RWPE2 (cell line): ENCODE data around the gene ATP10A.

Experiments
- ATAC-seq: fragments of 200-7000 bp; cut with Tn5 transposase; 3 replicates; pipeline ENCODE4 v1.9.1; 2021; ENCODE audit warnings: low read depth
- DNase-seq: peaks from one replicate; pipeline ENCODE4 v3.0.0-alpha.2; 2020; ENCODE audit warnings: low spot score
- H3K27ac ChIP-seq: fragments of 450-650 bp; 2 replicates; pipeline ENCODE4 v1.5.1; 2017; ENCODE audit warnings: mild to moderate bottlenecking; ENCODE audit not compliant: poor library complexity, severe bottlenecking
- H3K27me3 ChIP-seq: fragments of 250-450 bp; sonication (Bioruptor Pico); 2 replicates; pipeline ENCODE4 v1.5.1; 2021; ENCODE audit warnings: mild to moderate bottlenecking, moderate library complexity; ENCODE audit not compliant: insufficient read depth, poor library complexity, severe bottlenecking
- H3K36me3 ChIP-seq: fragments of 250-450 bp; sonication (Bioruptor Pico); 2 replicates; pipeline ENCODE4 v1.5.1; 2020; ENCODE audit warnings: low read depth, mild to moderate bottlenecking, moderate library complexity
- H3K4me1 ChIP-seq: fragments of 250-450 bp; sonication (Bioruptor Pico); 2 replicates; pipeline ENCODE4 v1.5.1; 2021; ENCODE audit warnings: mild to moderate bottlenecking, moderate library complexity; ENCODE audit not compliant: insufficient read depth, poor library complexity, severe bottlenecking
- H3K4me3 ChIP-seq: fragments of 250-450 bp; sonication (Bioruptor Pico); 2 replicates; pipeline ENCODE4 v1.5.1; 2021; ENCODE audit warnings: mild to moderate bottlenecking, moderate library complexity; ENCODE audit not compliant: severe bottlenecking
- H3K9me3 ChIP-seq: fragments of 250-450 bp; sonication (Bioruptor Pico); 2 replicates; pipeline ENCODE4 v1.5.1; 2021; ENCODE audit warnings: mild to moderate bottlenecking, moderate library complexity; ENCODE audit not compliant: severe bottlenecking
- CTCF ChIP-seq: fragments of 450-650 bp; IDR thresholded peaks from one replicate; pipeline ENCODE4 v1.5.1; 2017; ENCODE audit warnings: mild to moderate bottlenecking, moderate library complexity; ENCODE audit not compliant: poor library complexity, severe bottlenecking

The ATP10A gene

DNA sequence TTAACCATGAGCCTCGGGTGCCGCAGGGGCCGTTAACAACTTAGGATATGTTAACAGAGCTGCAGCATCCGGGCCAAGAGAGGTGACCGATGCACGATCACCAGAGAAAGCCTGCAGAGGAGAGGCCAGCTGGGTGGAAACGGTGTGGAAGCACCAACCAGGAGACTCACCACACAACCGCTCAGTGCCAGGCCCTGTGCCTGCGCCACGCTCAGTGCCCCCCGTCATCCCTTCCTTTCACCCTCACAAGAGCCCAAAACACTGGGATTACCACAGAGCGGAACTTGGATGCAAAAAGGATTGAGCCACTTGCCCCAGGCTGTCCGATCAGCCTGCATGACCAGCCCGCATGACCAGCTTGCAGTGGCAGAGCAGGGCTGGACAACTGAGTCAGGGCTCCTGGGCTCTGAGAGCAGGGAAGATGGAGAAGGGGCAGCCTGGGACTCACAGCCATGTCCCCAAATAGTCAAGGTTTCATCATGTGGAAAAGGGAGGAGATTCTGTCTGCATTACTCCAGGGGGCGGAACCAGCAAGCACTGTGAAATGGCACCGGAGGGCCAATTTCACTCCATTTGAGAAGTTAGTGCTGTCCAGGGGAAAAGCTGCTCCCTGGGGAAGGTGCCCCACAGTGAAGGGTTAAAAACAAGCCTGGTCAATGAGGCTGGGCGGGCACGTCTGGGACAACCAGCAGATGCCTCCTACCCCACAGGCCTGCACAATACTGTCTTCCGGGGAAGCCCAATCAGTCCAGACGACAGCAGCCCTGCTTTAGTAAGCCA, 156.8 kb downstream of the ATP10A start:
- Histone ChIP-seq H3K9me3 (no peaks in the 10 kb centered on the region), H3K4me3 (no peak overlapping the region), H3K27me3 (no peaks in the 10 kb centered on the region), H3K36me3 (no peaks in the 10 kb centered on the region), H3K27ac (no peak overlapping the region), H3K4me1 (no peaks in the 10 kb centered on the region)
- peak; percentile 51 for DNase-seq
- no peak for ATAC-seq
- no peak for TF ChIP-seq CTCF

- H3K36me3 ChIP-seq: no peaks in the 10 kb centered on the region
- H3K4me3 ChIP-seq: no peak overlapping the region
- TF ChIP-seq CTCF: no peak
- no peaks in the 10 kb centered on the region for H3K27me3 ChIP-seq
- peak; percentile 45 for DNase-seq
- H3K4me1 ChIP-seq: no peaks in the 10 kb centered on the region
- no peak overlapping the region for H3K27ac ChIP-seq
- no peak for ATAC-seq
- no peaks in the 10 kb centered on the region for H3K9me3 ChIP-seq
These were observed 157.6 kb downstream of the ATP10A start for GRCh38 chr15:25705433-25706115.

DNA sequence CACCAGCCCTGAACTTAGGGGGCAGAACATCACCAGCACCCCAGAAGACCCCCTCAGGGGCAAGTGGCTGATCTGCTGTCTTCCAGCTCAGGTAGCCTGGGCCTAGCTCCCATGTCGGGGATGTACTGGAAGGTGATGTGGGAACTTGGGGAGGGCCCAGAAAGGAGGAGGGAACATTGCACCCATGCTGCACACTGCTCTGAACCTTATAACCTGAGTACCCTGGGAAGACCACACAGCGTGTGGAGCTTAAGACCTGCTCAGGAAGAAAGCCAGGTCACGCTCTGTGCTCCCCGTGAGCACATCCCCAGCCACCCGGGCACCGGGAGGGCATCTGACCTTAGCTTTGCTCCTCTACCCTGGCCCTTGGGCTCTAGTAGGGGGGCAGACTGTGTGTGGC, 159.4 kb downstream of the ATP10A start:
- Histone ChIP-seq H3K9me3 (no peaks in the 10 kb centered on the region), H3K27ac (no peak overlapping the region), H3K27me3 (no peaks in the 10 kb centered on the region), H3K4me3 (no peak overlapping the region), H3K36me3 (no peaks in the 10 kb centered on the region), H3K4me1 (no peaks in the 10 kb centered on the region)
- no peak for TF ChIP-seq CTCF
- peak; percentile 47 for DNase-seq
- no peak for ATAC-seq

DNA sequence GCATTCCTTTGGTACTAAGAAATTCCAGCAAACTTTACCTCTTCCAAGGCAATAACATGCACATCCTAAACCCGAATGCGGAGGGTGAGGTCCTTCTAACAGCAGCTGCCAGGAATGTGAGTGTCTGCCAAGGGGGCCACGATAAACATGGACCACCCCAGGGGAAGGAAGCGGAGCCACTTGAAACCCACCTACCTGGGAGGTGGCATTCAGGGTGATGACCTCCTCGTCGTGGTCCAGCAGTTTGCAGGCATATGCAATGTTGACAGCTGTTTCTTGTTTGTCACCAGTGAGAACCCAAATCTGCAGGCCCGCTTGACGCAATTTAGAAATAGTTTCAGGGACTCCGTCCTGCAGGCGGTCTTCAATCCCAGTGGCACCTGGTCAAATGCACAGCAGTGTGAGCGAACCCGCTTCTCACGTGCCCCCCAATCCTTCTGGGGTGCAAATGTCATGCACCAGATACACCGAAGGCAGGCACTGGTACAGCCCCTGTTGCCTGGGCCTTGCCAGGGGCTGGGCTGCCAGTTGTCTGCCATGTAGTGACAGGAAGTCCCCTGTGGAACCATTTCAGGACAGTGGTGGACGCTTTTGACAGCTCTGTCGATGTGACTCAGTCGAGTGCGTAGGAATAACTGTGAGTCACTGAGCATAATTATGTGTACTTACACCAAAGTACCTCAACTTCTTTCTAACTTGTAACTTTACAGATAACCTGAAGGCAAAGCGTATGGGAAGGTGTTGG, 161.2 kb downstream of the ATP10A start:
- no peaks in the 10 kb centered on the region for H3K36me3 ChIP-seq
- no peak overlapping the region for H3K4me3 ChIP-seq
- H3K27ac ChIP-seq: no peak overlapping the region
- ATAC-seq: no peak
- no peaks in the 10 kb centered on the region for H3K4me1 ChIP-seq
- H3K27me3 ChIP-seq: no peaks in the 10 kb centered on the region
- DNase-seq: peak; percentile 47
- no peaks in the 10 kb centered on the region for H3K9me3 ChIP-seq
- TF ChIP-seq CTCF: no peak
